Mucosa of stomach (tissue), 1 donor: ENCODE measurements around the gene FLYWCH1.
"Not testable (repeated sequence)": the region's sequence is repeated elsewhere in the genome, so short reads cannot be mapped to it uniquely, and the experiment has no call there.

ENCODE experiments used
- H3K27me3 ChIP-seq: one replicate; pipeline ENCODE4 v1.7.0; 2013; ENCODE audit warnings: mild to moderate bottlenecking, low read length; ENCODE audit not compliant: control insufficient read depth, insufficient read depth
- H3K36me3 ChIP-seq: one replicate; pipeline ENCODE4 v1.7.0; 2013; ENCODE audit warnings: low read length; ENCODE audit not compliant: control insufficient read depth, insufficient read depth
- H3K4me1 ChIP-seq: one replicate; pipeline ENCODE4 v1.7.0; 2013; ENCODE audit warnings: mild to moderate bottlenecking, low read length; ENCODE audit not compliant: control insufficient read depth, insufficient read depth
- H3K4me3 ChIP-seq: one replicate; pipeline ENCODE4 v1.7.0; 2013; ENCODE audit warnings: low read length
- H3K9ac ChIP-seq: one replicate; pipeline ENCODE4 v1.7.0; 2013; ENCODE audit warnings: mild to moderate bottlenecking, low read length, moderate library complexity
- H3K9me3 ChIP-seq: one replicate; pipeline ENCODE4 v1.7.0; 2013; ENCODE audit warnings: mild to moderate bottlenecking, low read length, moderate library complexity; ENCODE audit not compliant: control insufficient read depth
- donor health status: Pancreatic carcinoma.

Gene FLYWCH1

DNA sequence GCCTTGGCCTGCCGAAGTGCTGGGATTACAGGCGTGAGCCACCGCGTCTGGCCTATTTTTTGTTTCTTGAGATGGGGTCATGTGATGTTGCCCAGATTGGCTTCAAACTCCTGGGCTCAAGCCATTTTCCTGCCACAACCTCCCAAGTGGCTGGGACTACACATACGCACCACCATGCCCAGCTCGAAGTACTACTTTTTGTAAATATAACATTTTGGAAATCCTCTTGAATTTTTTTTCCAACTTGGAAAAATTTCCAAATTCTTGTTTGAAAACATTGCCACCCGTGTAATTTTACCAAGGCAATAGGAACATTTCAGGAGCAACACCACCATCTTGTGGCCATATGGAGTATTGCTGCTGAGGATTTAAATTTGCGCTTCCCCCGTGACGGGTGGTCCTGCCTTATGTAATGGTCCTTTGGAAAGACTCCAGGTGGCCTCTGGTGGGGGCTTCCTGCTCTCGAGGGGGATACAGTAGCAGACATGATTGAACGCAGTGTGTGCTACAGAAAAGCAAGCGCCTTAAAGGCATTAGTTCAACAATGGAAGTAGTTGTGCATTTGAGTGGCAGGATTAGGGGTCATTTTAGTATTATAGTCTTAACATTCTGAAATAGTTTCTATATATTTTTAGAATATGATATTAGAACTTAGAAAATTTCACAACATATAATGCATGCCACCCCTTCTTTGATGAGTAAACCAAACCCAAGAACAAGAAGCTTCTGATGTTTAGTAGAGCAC is 8.0 kb downstream of the FLYWCH1 start:
- no peak overlapping the region for H3K4me3 ChIP-seq
- no peak overlapping the region for H3K9ac ChIP-seq
- H3K4me1 ChIP-seq: no peaks in the 10 kb centered on the region
- H3K9me3 ChIP-seq: no peaks in the 10 kb centered on the region
- no peaks in the 10 kb centered on the region for H3K27me3 ChIP-seq
- H3K36me3 ChIP-seq: no peaks in the 10 kb centered on the region

GRCh38 chr16:2923481-2923880 is 11.8 kb downstream of the FLYWCH1 start:
- no peaks in the 10 kb centered on the region for H3K27me3 ChIP-seq
- no peaks in the 10 kb centered on the region for H3K36me3 ChIP-seq
- H3K4me1 ChIP-seq: peaks cover 9% of the 10 kb centered on the region
- H3K4me3 ChIP-seq: no peak overlapping the region
- H3K9me3 ChIP-seq: no peaks in the 10 kb centered on the region
- H3K9ac ChIP-seq: no peak overlapping the region

DNA sequence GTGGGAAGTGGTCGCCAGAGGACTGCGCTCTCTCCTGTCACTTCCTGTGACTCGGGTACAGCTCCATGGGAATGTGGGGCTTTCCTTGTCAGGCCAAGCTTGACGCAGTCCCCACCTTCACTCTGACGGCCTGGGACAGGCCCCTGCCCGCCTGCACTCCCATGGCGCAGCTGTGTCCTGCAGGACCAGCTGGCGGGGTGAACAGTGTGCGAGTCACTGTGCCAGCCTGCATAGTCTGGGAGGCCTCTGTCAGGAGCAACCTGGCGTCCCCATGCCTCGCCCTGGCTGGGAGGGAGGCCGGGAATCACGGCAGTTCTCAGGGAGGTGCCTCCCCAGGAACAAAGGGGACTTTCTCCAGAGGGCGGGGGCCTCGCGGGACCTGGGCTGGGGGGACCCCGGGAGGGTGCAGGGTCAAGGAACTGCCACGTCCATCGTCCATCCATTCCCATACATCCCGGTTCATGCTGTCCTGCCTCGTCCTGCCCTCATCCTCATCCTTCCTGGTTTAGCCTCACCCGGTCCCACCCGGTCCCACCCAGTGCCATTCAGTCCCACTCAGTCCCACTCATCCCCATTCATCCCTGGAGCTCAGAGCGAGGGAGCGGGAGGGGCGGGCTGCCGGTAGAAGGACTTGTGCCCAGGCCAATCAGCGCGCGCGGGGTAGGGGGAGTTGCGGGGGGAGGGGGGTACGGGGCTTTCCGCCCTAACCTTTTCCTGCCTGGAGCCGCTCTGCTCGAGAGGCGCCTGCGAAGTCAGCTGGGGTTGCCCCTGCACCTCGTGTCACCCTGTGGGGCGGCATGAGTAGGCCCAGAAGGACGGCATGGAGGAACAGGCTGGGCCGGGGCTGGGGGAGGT is 13.4 kb downstream of the FLYWCH1 start:
- no peaks in the 10 kb centered on the region for H3K36me3 ChIP-seq
- H3K9me3 ChIP-seq: no peaks in the 10 kb centered on the region
- H3K4me3 ChIP-seq: no peak overlapping the region
- peaks cover 9% of the 10 kb centered on the region for H3K4me1 ChIP-seq
- no peaks in the 10 kb centered on the region for H3K27me3 ChIP-seq
- H3K9ac ChIP-seq: no peak overlapping the region

- H3K4me3 ChIP-seq: no peak overlapping the region
- peaks cover 9% of the 10 kb centered on the region for H3K4me1 ChIP-seq
- no peak overlapping the region for H3K9ac ChIP-seq
- H3K9me3 ChIP-seq: no peaks in the 10 kb centered on the region
- no peaks in the 10 kb centered on the region for H3K36me3 ChIP-seq
- H3K27me3 ChIP-seq: no peaks in the 10 kb centered on the region
Observed at GRCh38 chr16:2925951-2926649, 14.4 kb downstream of the FLYWCH1 start.

GRCh38 chr16:2926650-2926999 is 14.9 kb downstream of the FLYWCH1 start:
- Histone ChIP-seq H3K9me3 (no peaks in the 10 kb centered on the region), H3K9ac (no peak overlapping the region), H3K27me3 (no peaks in the 10 kb centered on the region), H3K4me1 (peaks cover 9% of the 10 kb centered on the region), H3K4me3 (no peak overlapping the region), H3K36me3 (no peaks in the 10 kb centered on the region)

DNA sequence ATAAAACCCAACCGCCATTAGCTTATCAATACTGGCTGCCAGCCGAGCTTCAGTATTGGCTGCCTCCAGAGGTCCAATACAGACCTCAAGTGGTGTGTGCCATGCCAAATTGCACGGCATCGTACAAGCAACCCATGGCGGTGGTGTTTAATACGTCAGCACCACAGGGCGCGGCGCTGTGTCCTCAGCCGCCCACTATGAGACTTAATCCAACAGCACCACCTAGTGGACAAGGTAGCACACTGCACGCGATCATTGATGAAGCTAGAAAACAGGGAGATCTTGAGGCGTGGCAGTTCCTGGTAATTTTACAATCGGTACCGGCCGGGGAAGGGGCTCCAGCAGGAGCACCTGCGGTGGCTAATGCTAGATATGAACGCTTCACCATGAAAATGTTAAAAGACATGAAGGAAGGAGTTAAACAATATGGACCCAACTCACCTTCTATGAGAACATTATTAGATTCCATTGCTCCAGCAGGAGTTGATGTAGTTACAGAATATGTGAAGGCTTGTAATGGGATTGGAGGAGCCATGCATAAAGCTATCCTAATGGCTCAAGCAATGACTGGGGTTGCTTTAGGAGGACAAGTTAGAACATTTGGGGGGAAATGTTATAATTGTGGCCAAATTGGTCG is 15.4 kb downstream of the FLYWCH1 start:
- Histone ChIP-seq H3K27me3 (no peaks in the 10 kb centered on the region), H3K36me3 (no peaks in the 10 kb centered on the region), H3K9me3 (no peaks in the 10 kb centered on the region), H3K9ac (no peak overlapping the region), H3K4me3 (no peak overlapping the region), H3K4me1 (peaks cover 9% of the 10 kb centered on the region)

- not testable (repeated sequence) for H3K36me3 ChIP-seq, H3K9me3 ChIP-seq, H3K4me3 ChIP-seq, H3K9ac ChIP-seq, H3K27me3 ChIP-seq, H3K4me1 ChIP-seq
Observed at GRCh38 chr16:2928151-2928550, 16.4 kb downstream of the FLYWCH1 start.

DNA sequence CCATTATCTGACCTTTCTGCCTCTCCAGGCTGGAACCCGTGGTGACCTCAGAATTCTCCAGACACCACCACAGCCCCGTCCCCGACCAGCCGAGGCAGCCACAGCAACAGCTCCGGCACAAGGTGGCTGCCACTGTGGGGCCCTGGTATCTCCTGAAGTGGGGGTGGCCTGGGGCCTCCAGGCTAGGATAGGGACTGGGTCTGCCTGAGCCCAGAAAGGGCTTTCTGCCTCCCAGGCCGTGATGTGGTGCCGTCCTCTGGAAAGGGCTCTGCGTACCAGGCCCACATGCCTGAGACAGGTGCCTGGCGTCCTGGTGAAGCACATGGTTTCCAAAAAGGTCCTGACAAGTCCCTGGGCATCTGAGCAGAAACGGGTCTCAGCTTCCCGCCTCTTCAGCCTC is 17.1 kb downstream of the FLYWCH1 start:
- Histone ChIP-seq H3K9ac (no peak overlapping the region), H3K36me3 (no peaks in the 10 kb centered on the region), H3K4me1 (peaks cover 9% of the 10 kb centered on the region), H3K9me3 (no peaks in the 10 kb centered on the region), H3K27me3 (no peaks in the 10 kb centered on the region), H3K4me3 (no peak overlapping the region)

DNA sequence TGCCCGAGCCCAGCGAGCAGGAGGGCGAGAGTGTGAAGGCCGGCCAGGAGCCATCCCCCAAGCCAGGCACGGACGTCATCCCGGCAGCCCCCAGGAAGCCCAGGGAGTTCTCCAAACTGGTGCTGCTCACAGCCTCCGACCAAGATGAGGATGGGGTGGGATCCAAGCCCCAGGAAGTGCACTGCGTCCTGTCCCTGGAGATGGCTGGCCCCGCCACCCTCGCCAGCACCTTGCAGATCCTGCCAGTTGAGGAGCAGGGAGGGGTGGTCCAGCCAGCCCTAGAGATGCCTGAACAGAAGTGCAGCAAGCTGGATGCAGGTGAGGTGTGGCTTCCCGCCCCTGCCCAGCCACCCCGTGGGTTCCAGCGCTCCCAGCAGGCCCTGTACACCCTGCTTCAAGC is 18.0 kb downstream of the FLYWCH1 start:
- H3K27me3 ChIP-seq: no peaks in the 10 kb centered on the region
- no peaks in the 10 kb centered on the region for H3K36me3 ChIP-seq
- H3K9ac ChIP-seq: no peak overlapping the region
- no peaks in the 10 kb centered on the region for H3K9me3 ChIP-seq
- H3K4me1 ChIP-seq: peaks cover 9% of the 10 kb centered on the region
- H3K4me3 ChIP-seq: no peak overlapping the region

DNA sequence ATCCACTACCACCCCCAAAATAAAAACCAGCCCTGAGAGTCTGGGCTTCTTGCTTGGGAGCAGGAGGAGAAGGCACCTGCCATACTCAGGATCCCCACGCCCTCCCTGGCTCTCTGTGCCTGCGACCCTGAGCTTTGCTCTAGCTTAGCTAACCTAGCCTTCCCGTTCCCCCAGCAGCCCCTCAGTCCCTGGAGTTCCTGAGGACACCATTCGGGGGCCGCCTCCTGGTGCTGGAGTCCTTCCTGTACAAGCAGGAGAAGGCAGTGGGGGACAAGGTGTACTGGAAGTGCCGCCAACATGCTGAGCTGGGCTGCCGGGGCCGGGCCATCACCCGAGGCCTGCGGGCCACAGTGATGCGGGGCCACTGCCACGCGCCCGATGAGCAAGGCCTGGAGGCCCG is 18.5 kb downstream of the FLYWCH1 start:
- Histone ChIP-seq H3K36me3 (no peaks in the 10 kb centered on the region), H3K27me3 (no peaks in the 10 kb centered on the region), H3K4me3 (no peak overlapping the region), H3K9ac (no peak overlapping the region), H3K9me3 (no peaks in the 10 kb centered on the region), H3K4me1 (peaks cover 9% of the 10 kb centered on the region)

DNA sequence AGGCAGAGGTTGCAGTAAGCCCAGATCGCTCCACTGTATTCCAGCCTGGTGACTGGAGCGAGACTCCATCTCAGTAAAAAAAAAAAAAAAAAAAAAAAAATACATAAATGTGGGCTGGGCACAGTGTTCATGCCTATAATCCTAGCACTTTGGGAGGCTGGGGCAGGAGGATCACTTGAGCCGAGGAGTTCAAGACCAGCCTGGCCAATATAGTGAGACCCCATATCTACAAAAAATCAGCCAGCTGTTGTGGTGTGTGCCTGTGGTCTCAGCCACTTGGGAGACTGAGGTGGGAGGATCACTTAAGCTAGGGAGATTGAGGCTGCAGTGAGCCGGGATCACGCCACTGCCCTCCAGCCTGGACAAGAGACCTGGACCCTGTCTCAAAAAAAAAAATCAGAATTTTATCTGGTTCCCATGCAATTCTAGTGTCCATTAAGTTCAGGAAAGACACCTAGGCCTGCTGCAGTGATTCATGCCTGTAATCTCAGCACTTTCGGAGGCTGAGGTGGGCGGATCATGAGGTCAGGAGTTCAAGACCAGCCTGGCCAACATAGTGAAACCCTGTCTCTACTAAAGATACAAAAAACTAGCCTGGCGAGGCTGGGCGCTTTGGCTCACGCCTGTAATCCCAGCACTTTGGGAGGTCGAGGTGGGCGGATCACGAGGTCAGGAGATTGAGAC is 19.6 kb downstream of the FLYWCH1 start:
- H3K9me3 ChIP-seq, H3K36me3 ChIP-seq, H3K4me3 ChIP-seq, H3K4me1 ChIP-seq, H3K27me3 ChIP-seq, H3K9ac ChIP-seq: not testable (repeated sequence)
